Fibroblast of peridontal ligament (primary cell): ENCODE results near the gene POU6F1.

Experiments
- DNase-seq: peaks from one replicate; pipeline ENCODE4 v3.0.0-alpha.2; 2010; ENCODE audit errors: extremely low read depth

The POU6F1 gene

DNA sequence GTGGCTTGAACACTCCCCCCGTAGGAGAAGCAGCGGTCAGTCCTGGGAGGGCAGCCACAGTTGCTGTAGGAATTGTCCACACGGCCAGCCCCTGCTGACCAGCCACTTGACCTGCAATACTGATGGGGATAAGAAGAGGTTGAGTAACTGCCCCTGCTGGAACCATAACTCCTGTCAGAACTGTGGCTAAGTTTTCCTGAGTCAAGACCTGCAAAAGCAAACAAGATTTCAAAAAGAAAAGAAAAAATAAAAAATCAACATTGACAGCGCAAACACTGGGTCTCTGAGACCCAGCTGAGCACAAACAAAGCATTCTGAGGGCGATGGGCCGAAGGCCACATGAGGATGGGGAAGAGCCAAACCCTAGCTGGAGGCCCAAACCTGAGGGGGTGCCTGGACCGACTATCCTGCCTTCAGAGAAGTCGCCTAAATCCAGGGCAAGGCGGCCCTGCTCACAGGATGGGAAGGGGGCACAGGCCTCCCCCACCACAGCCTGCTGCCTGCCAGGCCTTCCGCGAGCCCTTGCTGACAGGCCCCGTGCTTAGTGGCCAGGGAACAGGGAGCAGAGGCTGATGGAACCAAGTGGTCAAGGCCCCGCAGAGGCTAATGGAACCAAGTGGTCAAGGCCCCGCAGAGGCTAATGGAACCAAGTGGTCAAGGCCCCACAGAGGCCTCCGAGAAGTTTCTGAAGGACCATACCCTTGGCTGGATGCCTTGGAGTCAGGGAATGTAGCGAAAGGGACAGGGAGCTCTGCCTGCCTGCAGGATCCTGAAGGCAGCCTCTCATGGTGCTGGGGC, 19.1 kb downstream of the POU6F1 start:
- DNase-seq, result no peak

DNA sequence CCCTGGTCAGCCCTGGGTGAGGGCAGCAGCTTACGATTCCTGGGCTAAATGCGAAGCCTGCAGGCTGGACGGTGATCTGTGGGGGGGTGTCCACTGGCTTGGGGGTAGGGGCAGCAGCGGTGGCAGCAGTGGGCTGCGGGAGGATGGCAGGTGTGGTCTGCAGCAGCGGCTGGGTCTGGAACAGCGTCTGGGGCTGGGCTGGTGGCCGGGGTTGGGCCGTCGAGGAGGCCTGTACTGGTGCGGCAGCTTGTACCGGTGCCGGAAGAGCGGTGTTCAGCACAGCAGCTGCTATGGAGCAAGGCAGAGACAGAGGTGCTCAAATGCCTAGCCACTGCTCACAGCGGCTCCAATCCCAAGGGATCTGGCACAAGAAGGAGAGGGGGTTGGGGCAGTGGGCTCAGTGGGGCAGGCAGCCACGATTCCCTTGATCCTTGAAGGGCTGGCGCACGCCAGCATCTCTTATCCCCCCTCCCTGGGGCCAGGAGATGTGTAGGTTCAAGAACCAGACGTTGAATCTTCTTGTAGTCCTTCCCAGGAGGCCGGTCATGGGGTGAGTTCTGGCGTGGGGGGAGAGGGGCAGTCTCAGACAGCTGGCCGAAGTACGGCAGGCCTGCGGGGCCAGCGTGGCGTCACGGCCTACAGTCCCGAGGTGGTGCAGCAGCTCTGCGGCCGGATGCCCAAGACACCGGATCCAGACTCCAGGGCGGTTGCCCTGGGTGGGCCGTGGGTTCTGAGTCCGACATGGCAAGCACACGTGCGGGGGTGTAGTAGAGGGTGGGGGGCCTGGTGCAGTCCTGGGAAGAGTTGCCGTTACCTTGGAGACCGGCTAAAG, 19.9 kb downstream of the POU6F1 start:
- DNase-seq, result no peak

DNA sequence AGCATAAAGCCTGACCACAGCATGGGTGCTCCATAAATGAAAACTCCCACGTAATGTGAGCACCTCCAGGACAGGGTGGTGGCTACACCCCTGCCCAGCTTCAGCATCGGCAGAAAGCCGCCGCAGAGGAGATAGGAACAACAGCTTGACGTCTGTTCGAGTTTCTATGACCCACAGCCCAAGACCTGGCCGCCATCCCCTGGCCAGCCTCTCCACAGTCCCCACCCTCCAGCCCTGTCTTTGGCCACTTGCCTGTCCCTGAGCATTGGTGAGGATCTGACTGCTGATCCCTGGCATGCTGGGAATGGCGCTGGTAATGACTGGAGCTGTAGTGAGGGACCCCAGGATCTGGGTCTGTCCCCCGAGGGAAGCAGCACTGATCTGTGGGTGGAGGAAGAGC, 21.3 kb downstream of the POU6F1 start:
- no peak for DNase-seq

GRCh38 chr12:51195841-51196240, 22.0 kb downstream of the POU6F1 start:
- DNase-seq, result no peak

- no peak for DNase-seq
Measured at GRCh38 chr12:51192284-51192671, 25.6 kb downstream of the POU6F1 start.

DNA sequence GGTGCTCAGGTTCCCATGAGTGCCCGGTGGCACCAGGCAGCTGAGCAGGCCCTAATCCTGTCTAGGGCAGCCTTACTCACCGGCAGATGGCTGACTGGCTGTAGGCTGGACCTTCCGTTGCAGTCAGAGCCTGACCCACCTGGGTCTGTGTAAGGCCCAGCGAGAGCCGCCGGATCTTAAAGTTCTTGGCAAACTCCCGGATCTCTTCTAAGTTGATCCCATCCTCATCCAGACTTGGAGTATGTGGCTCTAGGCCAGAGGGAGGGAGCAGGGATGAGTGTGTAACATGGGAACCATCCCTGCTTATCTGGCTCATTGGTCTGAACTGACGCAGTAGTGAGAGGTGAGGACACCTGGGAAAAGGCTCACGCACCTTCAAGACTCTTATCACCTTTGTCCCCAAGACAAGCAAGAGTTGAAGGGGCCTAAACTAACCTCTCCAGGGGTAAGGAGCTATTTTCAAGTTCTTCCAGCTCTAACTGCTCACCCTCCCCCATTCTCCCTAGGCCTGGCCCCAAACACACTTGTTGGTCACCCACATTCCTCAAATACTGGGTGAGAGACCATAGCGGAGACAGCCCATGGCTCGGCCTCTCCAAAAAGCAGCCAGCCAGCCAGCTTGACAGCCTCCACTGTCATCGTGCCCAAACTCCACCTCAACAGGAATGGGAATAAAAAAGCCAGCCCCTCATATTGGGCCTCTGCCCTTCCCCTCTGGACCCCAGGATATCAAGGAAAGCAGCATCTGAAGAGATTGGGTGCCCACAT, 26.2 kb downstream of the POU6F1 start:
- DNase-seq, result no peak

GRCh38 chr12:51190820-51191219, 27.0 kb downstream of the POU6F1 start:
- no peak for DNase-seq

GRCh38 chr12:51189790-51190355, 28.0 kb downstream of the POU6F1 start:
- DNase-seq, result no peak

- DNase-seq, result no peak
Measured at GRCh38 chr12:51188359-51189051, 29.4 kb downstream of the POU6F1 start.

GRCh38 chr12:51187370-51187987, 30.4 kb downstream of the POU6F1 start:
- DNase-seq, result no peak

GRCh38 chr12:51186465-51187085, 31.3 kb downstream of the POU6F1 start:
- DNase-seq, result no peak

- DNase-seq, result no peak
Measured at GRCh38 chr12:51185171-51185717, 32.6 kb downstream of the POU6F1 start.

DNA sequence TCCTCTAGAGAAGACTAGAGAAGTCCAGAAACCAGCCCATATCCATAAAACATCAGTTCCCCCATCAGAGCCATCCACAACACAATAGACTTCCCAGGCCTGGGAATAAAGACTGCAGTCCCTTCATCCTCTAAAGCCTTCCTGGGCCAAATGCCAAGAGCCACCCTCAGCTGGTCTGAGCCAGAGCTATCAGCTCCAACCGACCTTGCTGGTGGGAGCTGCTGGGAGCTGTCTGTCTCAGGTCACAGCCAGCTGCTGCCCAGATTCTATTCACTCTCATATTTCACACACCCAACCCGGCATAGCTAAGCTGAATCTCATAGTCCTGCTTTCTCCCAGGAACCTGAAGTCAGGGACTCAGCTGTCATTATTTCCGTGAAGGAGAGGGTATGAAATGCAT, 34.0 kb downstream of the POU6F1 start:
- DNase-seq, result peak; percentile 22

DNA sequence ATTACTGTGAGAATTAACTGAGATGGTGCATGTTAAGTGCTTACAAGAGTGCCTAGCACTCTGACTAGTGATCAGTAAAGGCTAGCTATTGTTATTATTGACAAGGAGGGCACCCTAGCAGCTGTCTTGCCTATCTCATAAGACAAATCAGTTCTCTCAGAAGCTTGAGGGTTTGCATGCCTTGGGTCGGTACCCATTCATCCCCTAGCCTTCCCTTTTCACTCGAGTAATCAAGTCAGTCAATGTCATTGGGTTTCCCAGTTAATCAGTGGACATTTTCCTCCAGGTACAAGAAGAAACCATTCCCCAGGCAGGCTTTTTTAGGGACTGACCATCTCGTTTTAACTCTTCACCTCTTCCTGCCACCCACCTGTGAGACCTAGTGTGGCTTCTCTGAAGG, 34.5 kb downstream of the POU6F1 start:
- no peak for DNase-seq

DNA sequence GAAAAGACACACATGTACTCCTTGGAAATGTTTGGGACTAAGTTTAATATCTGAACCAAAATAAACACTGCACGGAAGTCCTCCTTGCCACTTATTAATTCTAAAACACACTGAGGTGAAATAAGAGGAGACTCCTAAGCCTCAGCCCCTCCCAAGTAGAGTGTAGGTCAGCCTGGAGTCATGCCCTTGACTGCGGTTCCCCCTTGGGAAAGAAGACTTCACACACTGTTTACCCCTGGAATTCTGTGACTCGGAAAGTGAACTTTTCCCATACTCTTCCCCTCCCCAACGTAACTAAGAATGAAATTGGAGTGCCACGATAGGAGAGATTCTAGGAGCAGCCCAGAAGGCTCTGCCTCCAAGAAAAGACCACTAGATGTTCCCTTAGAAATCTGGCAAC, 36.3 kb downstream of the POU6F1 start:
- DNase-seq, result no peak

DNA sequence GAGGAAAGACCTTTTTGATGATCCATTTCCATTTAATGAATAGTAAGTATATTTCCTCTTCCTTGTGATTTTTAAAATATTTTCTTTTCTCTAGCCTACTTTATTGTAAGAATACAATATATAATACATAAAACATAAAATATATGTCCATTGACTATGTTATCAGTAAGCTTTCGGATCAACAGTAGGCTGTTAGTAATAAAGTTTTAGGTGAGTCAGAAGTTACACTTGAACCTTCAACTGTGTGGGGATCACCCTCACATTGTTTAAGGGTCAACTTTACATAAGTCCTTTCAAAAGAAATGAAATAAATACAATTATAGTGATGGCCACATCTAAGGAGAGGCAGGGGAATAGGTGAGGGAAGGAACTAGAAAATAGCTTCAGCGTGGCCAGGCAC, 40.0 kb downstream of the POU6F1 start:
- DNase-seq, result no peak

DNA sequence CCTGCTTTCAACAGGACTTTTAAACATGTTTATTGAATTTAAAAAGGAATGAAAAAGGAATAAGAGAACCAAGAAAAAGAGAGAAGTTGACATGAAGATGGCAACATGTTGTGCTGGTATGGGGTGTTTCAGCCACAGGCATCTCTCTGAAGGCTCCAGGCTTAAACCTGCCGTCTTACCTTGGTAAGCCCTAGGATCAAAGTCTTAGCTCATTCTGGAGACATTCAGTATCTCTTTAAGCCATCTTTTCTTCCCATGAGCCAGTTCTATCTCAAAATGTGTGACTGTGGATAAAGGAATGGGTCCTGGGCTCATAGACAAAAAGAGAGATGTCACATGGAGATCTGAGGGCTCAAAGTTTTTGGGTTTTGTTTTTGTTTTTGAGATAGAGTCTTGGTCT, 43.4 kb downstream of the POU6F1 start:
- no peak for DNase-seq

- DNase-seq, result peak; percentile 96
Measured at GRCh38 chr12:51172515-51173431, 45.1 kb downstream of the POU6F1 start, which contains the start of gene TFCP2. TSS of gene TFCP2 (minus strand) at chr12:51173135. CDS start at chr12:51172422, 713 bp downstream.
